ENCODE measurements around the gene NKAIN2. TPM values are rescaled to one million over a fixed set of nuclear protein-coding genes. Genes with fewer than 3 reads are reported as not detected.

The NKAIN2 gene
- total RNA-seq, 4 donors from 2014 or later: 0.19 TPM; not detected in 3

DNA sequence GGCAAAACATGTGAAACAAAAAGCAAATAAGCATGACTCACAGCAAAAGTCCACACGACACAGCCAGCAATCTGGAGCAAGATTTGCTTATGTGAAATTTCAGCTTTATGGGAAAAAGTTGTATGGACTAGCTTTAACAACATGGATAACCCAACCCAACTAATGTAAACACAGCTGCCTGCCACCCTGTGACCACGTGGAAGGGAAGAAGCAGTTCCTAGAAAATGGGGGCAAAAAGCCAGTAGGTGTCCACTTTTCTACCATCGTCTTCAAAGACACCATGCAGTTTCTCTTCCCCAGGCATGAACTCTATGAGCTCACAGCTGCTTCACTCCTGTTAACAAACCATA, 733.2 kb downstream of the NKAIN2 start:
- H3K9me3 ChIP-seq: no peaks in the 10 kb centered on the region
- DNase-seq: no peak
- intact Hi-C loops (cut with DNase I): no loop called here
- H3K4me1 ChIP-seq: no peaks in the 10 kb centered on the region
- 26 to 30% methylated on average over 3 of the region's 3 CpGs for WGBS, 2 donors
- H3K4me3 ChIP-seq: no peak overlapping the region
- H3K36me3 ChIP-seq: no peaks in the 10 kb centered on the region
- TF ChIP-seq, protein P1, sequence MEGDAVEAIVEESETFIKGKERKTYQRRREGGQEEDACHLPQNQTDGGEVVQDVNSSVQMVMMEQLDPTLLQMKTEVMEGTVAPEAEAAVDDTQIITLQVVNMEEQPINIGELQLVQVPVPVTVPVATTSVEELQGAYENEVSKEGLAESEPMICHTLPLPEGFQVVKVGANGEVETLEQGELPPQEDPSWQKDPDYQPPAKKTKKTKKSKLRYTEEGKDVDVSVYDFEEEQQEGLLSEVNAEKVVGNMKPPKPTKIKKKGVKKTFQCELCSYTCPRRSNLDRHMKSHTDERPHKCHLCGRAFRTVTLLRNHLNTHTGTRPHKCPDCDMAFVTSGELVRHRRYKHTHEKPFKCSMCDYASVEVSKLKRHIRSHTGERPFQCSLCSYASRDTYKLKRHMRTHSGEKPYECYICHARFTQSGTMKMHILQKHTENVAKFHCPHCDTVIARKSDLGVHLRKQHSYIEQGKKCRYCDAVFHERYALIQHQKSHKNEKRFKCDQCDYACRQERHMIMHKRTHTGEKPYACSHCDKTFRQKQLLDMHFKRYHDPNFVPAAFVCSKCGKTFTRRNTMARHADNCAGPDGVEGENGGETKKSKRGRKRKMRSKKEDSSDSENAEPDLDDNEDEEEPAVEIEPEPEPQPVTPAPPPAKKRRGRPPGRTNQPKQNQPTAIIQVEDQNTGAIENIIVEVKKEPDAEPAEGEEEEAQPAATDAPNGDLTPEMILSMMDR (IDR thresholded peaks at IDR 0.05): no peak
- no peak for TF ChIP-seq POLR2A (IDR thresholded peaks at IDR 0.05)
- no peak overlapping the region for H3K27ac ChIP-seq
- H3K27me3 ChIP-seq: no peaks in the 10 kb centered on the region

DNA sequence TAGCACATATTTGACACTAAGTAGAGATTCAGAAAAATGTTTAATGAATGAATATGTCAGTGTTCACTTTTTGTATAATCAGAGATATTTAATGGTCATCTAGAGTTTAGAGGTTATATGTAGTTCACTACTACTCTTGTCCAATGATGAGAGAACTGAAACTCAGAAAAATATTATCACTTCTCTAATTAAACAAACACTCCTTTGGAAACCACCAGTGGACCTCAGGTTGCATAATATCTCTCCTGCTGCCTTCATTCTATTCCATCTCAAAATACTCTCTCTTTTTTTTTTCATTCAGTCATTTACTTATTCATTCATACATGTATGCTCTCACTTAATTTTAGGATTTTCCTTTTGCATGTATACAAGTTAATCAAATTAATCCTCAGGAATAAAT, 735.4 kb downstream of the NKAIN2 start:
- no peaks in the 10 kb centered on the region for H3K27me3 ChIP-seq
- H3K4me1 ChIP-seq: no peaks in the 10 kb centered on the region
- TF ChIP-seq, protein P1 (IDR thresholded peaks at IDR 0.05): no peak
- no peak for TF ChIP-seq POLR2A (IDR thresholded peaks at IDR 0.05)
- intact Hi-C loops (cut with DNase I): no loop called here
- no peaks in the 10 kb centered on the region for H3K36me3 ChIP-seq
- no peak for DNase-seq
- H3K4me3 ChIP-seq: no peak overlapping the region
- no peak overlapping the region for H3K27ac ChIP-seq
- H3K9me3 ChIP-seq: no peaks in the 10 kb centered on the region

DNA sequence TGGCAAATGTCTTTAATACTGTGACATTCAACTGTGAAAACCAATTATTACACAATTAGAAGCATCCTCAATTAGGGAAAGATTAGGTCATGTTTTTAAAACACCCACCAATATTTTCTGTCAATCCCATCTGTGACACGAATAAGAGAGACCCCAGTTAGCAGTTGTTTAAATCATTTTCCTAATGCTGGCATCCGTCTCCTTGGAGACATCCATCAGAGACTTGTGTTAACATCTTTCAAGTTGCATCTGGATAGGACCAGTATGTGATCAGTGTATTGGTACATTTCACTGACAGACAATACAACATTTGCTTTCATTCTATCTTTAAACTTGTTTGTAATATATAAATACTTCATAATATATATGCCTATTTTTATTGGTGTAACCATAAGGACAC, 737.9 kb downstream of the NKAIN2 start:
- WGBS, 2 donors: 62 to 66% methylated on average over 2 of the region's 2 CpGs
- Histone ChIP-seq H3K27ac (no peak overlapping the region), H3K4me1 (no peaks in the 10 kb centered on the region), H3K27me3 (no peaks in the 10 kb centered on the region), H3K4me3 (no peak overlapping the region), H3K36me3 (no peaks in the 10 kb centered on the region), H3K9me3 (no peaks in the 10 kb centered on the region)
- no peak for TF ChIP-seq POLR2A (IDR thresholded peaks at IDR 0.05)
- TF ChIP-seq, protein P1 (IDR thresholded peaks at IDR 0.05): no peak
- no peak for DNase-seq
- intact Hi-C loops (cut with DNase I): no loop called here

DNA sequence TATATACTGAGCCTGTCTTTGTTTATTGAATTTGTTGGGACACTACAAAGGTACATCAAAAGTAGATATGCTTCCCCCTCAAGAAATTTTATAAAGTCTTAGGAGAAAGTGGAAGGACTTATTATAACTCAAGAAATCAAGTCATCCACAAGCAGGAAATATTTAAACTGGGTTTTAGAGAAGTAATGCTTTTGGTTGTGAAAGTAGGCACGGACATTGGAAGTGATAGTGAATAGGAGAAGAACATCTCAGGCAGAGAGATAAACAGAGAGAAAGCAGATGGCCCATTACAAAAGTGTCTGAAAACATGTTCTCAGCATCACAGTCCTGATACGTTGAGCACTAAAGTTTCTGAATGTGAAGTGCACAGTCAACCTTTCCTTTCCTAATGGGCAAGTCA, 742.9 kb downstream of the NKAIN2 start:
- H3K36me3 ChIP-seq: no peaks in the 10 kb centered on the region
- DNase-seq: no peak
- no peaks in the 10 kb centered on the region for H3K4me1 ChIP-seq
- TF ChIP-seq, protein P1 (IDR thresholded peaks at IDR 0.05): no peak
- no peak for TF ChIP-seq POLR2A (IDR thresholded peaks at IDR 0.05)
- no peak overlapping the region for H3K4me3 ChIP-seq
- no peaks in the 10 kb centered on the region for H3K27me3 ChIP-seq
- H3K27ac ChIP-seq: no peak overlapping the region
- 36 to 45% methylated on average over 2 of the region's 2 CpGs for WGBS, 2 donors
- intact Hi-C loops (cut with DNase I): no loop called here
- no peaks in the 10 kb centered on the region for H3K9me3 ChIP-seq

DNA sequence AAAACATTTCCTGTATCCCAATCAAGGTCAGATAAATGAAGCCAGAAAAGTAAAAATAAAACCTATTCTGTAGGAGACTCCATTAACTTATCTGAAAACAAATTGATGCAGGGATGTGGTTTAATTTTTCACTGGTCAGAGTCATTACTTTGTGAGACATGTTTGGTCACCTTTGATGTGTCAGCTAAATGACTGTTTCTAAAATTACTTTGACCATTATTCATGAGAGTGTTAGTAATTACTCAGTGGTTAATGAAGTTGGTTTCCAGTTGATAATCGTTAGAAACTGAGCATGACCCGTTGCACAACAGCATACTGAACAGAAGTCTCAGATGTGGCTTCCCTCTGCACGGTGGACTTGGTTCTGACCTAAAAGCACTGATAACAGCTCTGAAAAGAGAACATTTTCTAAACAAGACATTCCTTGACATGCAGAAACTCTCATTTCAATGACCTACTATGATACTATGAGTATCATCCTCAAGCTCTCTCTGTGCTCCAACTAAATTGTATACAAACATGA, 748.1 kb downstream of the NKAIN2 start:
- H3K36me3 ChIP-seq: no peaks in the 10 kb centered on the region
- 65 to 75% methylated on average over 3 of the region's 3 CpGs for WGBS, 2 donors
- TF ChIP-seq, protein P1 (IDR thresholded peaks at IDR 0.05): no peak
- TF ChIP-seq POLR2A (IDR thresholded peaks at IDR 0.05): no peak
- no peaks in the 10 kb centered on the region for H3K9me3 ChIP-seq
- intact Hi-C loops (cut with DNase I): no loop called here
- DNase-seq: no peak
- no peaks in the 10 kb centered on the region for H3K27me3 ChIP-seq
- no peaks in the 10 kb centered on the region for H3K4me1 ChIP-seq
- H3K4me3 ChIP-seq: no peak overlapping the region
- H3K27ac ChIP-seq: no peak overlapping the region
